PC-9 (cell line): ENCODE measurements around the gene GLI1. TPM values are rescaled to one million over a fixed set of nuclear protein-coding genes. Genes with fewer than 3 reads are reported as not detected.

ENCODE experiments used
- BruUV-seq: library from RNA; stranded (reverse); fragments of 400-500 nt; replicated peaks from 2 replicates; lab custom pipeline; 2021; lab: Mats Ljungman, UMichigan
- CTCF ChIA-PET: fragments of 300-600 bp; sonication (Branson Sonifier 250); formaldehyde crosslinking; loops from one replicate; lab custom pipeline; 2022; ENCODE audit warnings: antibody characterized with exemption; lab: Charles Lee
- POLR2A ChIA-PET: fragments of 300-600 bp; sonication (Branson Sonifier 250); formaldehyde crosslinking; loops from one replicate; lab custom pipeline; 2022; ENCODE audit warnings: antibody characterized with exemption; ENCODE audit not compliant: unreplicated experiment; lab: Charles Lee
- DNase-seq, 2 experiments: peaks; one replicate each; pipeline versions ENCODE4 v3.0.0 to v3.0.0-alpha.2; 2015 to 2022; ENCODE audit warnings: mixed read lengths in 1 of 2
- H2AFZ ChIP-seq: fragments of 200-600 bp; sonication (generic); 2 replicates; pipeline ENCODE4 v1.8.1; 2017; ENCODE audit warnings: antibody characterized with exemption
- H3F3A ChIP-seq: fragments of 200-600 bp; sonication (generic); 2 replicates; pipeline ENCODE4 v1.8.1; 2017; ENCODE audit warnings: antibody characterized with exemption, mild to moderate bottlenecking, low read depth; ENCODE audit not compliant: insufficient read depth
- H3K27ac ChIP-seq: fragments of 200-600 bp; sonication (generic); 2 replicates; pipeline ENCODE4 v1.6.1; 2016; ENCODE audit warnings: mixed run types
- H3K27me3 ChIP-seq: fragments of 200-600 bp; sonication (generic); 2 replicates; pipeline ENCODE4 v1.6.1; 2016; ENCODE audit warnings: low read depth, mixed run types; ENCODE audit not compliant: insufficient read depth
- H3K36me3 ChIP-seq: fragments of 200-600 bp; sonication (generic); 2 replicates; pipeline ENCODE4 v1.6.1; 2016; ENCODE audit warnings: low read depth, mixed run types
- H3K4me1 ChIP-seq: fragments of 200-600 bp; sonication (generic); replicated peaks from 2 replicates; pipeline ENCODE4 v1.6.1; 2016; ENCODE audit warnings: mixed run types; ENCODE audit not compliant: insufficient read depth
- H3K4me2 ChIP-seq: fragments of 200-600 bp; sonication (generic); 2 replicates; pipeline ENCODE4 v1.6.1; 2017; ENCODE audit warnings: mixed run types
- H3K4me3 ChIP-seq: fragments of 200-600 bp; sonication (generic); 2 replicates; pipeline ENCODE4 v1.6.1; 2016; ENCODE audit warnings: mixed run types
- H3K79me2 ChIP-seq: fragments of 200-600 bp; sonication (generic); 2 replicates; pipeline ENCODE4 v1.6.1; 2017; ENCODE audit warnings: low read depth, mixed run types
- H3K9me2 ChIP-seq: fragments of 200-600 bp; sonication (generic); 2 replicates; pipeline ENCODE4 v1.8.1; 2017; ENCODE audit warnings: mild to moderate bottlenecking; ENCODE audit not compliant: insufficient read depth
- H3K9me3 ChIP-seq: fragments of 200-600 bp; sonication (generic); 2 replicates; pipeline ENCODE4 v1.8.1; 2016; ENCODE audit warnings: low read depth; ENCODE audit not compliant: insufficient read depth
- H4K20me1 ChIP-seq: fragments of 200-600 bp; sonication (generic); 2 replicates; pipeline ENCODE4 v1.8.1; 2017; ENCODE audit not compliant: insufficient read depth
- EZH2 ChIP-seq: fragments of 200-600 bp; sonication (generic); IDR thresholded peaks from 2 replicates; pipeline ENCODE4 v1.8.0; 2017; ENCODE audit warnings: antibody characterized with exemption, low read depth
- intact Hi-C: fragments of 100-400 bp; cut with micrococcal nuclease; formaldehyde crosslinking; loops from one replicate; pipeline ENCODE4 v1.10.0; 2022; ENCODE audit not compliant: unreplicated experiment
- total RNA-seq: library from RNA; stranded (reverse); gene quantifications from 2 replicates; pipeline ENCODE4 v1.2.3, GENCODE V29; 2021
- TF ChIP-seq, protein P1 (sequence below): fragments of 200-600 bp; sonication (generic); conservative IDR thresholded peaks from 2 replicates; pipeline ENCODE4 v1.6.1; 2017; ENCODE audit warnings: mixed run types, antibody characterized with exemption, mild to moderate bottlenecking, moderate library complexity

The GLI1 gene
- total RNA-seq, 1 experiment from 2014 or later: not detected

DNA sequence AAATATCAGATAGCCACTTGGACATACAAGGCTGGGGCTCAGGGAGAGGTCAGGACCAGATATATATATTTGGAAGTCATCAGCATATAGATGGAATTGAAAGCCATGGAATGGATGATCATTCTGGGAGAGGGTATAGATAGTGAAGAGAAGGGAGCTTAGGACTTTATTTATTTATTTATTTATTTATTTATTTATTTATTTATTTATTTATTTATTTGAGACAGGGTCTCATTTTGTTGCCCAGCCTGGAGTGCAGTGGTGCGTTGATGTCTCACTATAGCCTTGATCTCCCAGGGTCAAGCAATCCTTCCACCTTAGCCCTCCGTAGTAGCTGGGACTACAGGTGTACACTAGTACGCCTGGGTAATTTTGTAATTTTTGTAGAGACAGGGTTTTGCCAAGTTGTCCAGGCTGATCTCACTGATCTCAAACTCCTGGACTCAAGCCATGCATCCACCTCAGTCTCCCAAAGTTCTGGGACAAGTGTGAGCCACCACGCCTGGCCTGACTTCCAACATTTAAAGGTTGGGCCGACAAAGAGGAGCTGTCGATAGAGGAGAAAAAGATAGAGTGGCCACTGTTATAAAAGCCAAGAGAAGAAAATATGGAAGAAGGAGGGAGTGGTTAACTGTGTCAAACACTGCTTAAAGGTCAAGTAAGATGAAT is 13.2 kb upstream of the GLI1 start:
- Histone ChIP-seq H3K79me2 (no peaks in the 10 kb centered on the region), H3K27me3 (no peaks in the 10 kb centered on the region), H3K36me3 (no peaks in the 10 kb centered on the region), H3K9me2 (no peaks in the 10 kb centered on the region), H3K27ac (no peak overlapping the region), H3K4me2 (no peak overlapping the region), H3F3A (peaks cover 5% of the 10 kb centered on the region; the same call in 1 of the 2 replicates), H3K4me3 (no peak overlapping the region), H3K4me1 (no peaks in the 10 kb centered on the region), H3K9me3 (no peaks in the 10 kb centered on the region), H2AFZ (no peak overlapping the region), H4K20me1 (no peaks in the 10 kb centered on the region)
- TF ChIP-seq EZH2: no peak
- TF ChIP-seq, protein P1, sequence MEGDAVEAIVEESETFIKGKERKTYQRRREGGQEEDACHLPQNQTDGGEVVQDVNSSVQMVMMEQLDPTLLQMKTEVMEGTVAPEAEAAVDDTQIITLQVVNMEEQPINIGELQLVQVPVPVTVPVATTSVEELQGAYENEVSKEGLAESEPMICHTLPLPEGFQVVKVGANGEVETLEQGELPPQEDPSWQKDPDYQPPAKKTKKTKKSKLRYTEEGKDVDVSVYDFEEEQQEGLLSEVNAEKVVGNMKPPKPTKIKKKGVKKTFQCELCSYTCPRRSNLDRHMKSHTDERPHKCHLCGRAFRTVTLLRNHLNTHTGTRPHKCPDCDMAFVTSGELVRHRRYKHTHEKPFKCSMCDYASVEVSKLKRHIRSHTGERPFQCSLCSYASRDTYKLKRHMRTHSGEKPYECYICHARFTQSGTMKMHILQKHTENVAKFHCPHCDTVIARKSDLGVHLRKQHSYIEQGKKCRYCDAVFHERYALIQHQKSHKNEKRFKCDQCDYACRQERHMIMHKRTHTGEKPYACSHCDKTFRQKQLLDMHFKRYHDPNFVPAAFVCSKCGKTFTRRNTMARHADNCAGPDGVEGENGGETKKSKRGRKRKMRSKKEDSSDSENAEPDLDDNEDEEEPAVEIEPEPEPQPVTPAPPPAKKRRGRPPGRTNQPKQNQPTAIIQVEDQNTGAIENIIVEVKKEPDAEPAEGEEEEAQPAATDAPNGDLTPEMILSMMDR: no peak
- no peak for DNase-seq
- BruUV-seq: no TSS peak
- CTCF ChIA-PET: no interaction called here
- POLR2A ChIA-PET: no interaction called here
- intact Hi-C loops: no loop called here

DNA sequence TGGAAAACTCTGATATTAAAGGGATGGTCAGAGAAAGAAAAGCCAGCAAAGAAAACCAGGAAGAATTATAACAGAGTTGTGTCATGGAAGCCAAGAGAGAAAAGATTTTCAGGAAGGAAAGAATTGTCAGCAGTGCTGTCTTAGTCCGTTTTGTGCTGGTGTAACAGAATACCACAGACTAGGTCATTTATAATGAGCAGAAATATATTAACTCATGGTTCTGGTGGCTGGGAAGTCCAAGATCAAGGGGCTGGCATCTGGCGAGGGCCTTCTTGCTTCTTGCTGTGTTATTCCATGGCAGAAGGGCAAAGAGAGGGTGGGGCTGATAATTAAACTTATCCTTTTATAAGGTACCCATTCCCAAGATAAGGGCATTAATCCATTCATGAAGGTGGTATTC is 10.9 kb upstream of the GLI1 start:
- TF ChIP-seq, protein P1: no peak
- no peak for TF ChIP-seq EZH2
- no peak for DNase-seq
- H3K9me3 ChIP-seq: no peaks in the 10 kb centered on the region
- no peak overlapping the region for H3K27ac ChIP-seq
- H3K4me3 ChIP-seq: no peak overlapping the region
- no peaks in the 10 kb centered on the region for H3K4me1 ChIP-seq
- H3K36me3 ChIP-seq: no peaks in the 10 kb centered on the region
- intact Hi-C loops: no loop called here
- no peaks in the 10 kb centered on the region for H4K20me1 ChIP-seq
- CTCF ChIA-PET: no interaction called here
- H3K4me2 ChIP-seq: no peak overlapping the region
- no peaks in the 10 kb centered on the region for H3K27me3 ChIP-seq
- no peaks in the 10 kb centered on the region for H3K79me2 ChIP-seq
- no peaks in the 10 kb centered on the region for H3K9me2 ChIP-seq
- POLR2A ChIA-PET: no interaction called here
- peaks cover 5% of the 10 kb centered on the region; the same call in 1 of the 2 replicates for H3F3A ChIP-seq
- no peak overlapping the region for H2AFZ ChIP-seq
- no TSS peak for BruUV-seq

DNA sequence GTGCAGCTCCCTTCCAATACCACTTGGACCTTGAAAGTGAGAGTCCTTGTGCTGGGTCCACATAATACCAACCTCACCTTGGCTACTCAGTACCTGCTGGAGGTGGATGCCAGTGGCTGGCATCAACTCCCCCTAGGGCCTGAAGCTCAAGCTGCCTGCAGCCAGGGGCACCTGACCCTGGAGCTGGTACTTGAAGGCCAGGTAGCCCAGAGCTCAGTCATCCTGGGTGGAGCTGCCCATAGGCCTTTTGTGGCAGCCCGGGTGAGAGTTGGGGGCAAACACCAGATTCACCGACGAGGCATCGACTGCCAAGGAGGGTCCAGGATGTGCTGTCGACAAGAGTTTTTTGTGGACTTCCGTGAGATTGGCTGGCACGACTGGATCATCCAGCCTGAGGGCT is 10.2 kb upstream of the GLI1 start:
- intact Hi-C loops: no loop called here
- BruUV-seq: no TSS peak
- Histone ChIP-seq H3K4me2 (no peak overlapping the region), H3K9me3 (no peaks in the 10 kb centered on the region), H3K27me3 (no peaks in the 10 kb centered on the region), H3K9me2 (no peaks in the 10 kb centered on the region), H3K4me1 (peaks cover under 1% of the 10 kb centered on the region; the same call in 1 of the 2 replicates), H3K4me3 (no peak overlapping the region), H3K36me3 (no peaks in the 10 kb centered on the region), H2AFZ (no peak overlapping the region), H3K79me2 (no peaks in the 10 kb centered on the region), H4K20me1 (no peaks in the 10 kb centered on the region), H3K27ac (no peak overlapping the region), H3F3A (peaks cover 5% of the 10 kb centered on the region; the same call in 1 of the 2 replicates)
- CTCF ChIA-PET: no interaction called here
- no peak for DNase-seq
- TF ChIP-seq EZH2: no peak
- TF ChIP-seq, protein P1: no peak
- POLR2A ChIA-PET: no interaction called here
